ENCODE data around the gene NUCB2.
A peak's percentile ranks its signal among the peaks of the same experiment; 100 is the strongest.
"Not testable (repeated sequence)": the region's sequence is repeated elsewhere in the genome, so short reads cannot be mapped to it uniquely, and the experiment has no call there.

The NUCB2 gene

GRCh38 chr11:17276236-17277023 is at the start of gene NUCB2:
NUCB2 (plus strand) TSS chr11:17276739; CDS start chr11:17295324, 18,585 bp downstream.
- peak; percentile 97 for DNase-seq

GRCh38 chr11:17228186-17228925 is 48.2 kb upstream of the NUCB2 start:
- DNase-seq, result not testable (repeated sequence)

GRCh38 chr11:17229481-17230152 is 46.9 kb upstream of the NUCB2 start:
- DNase-seq, result no peak

- DNase-seq, result no peak
These were observed 45.4 kb upstream of the NUCB2 start for GRCh38 chr11:17230867-17231851.

- DNase-seq, result no peak
These were observed 43.4 kb upstream of the NUCB2 start for GRCh38 chr11:17233101-17233500.

GRCh38 chr11:17238377-17238776 is 38.2 kb upstream of the NUCB2 start:
- no peak for DNase-seq

- DNase-seq, result not testable (repeated sequence)
These were observed 36.6 kb upstream of the NUCB2 start for GRCh38 chr11:17239927-17240326.

- no peak for DNase-seq
These were observed 35.8 kb upstream of the NUCB2 start for GRCh38 chr11:17240780-17241179.

GRCh38 chr11:17242954-17243353 is 33.6 kb upstream of the NUCB2 start:
- DNase-seq, result not testable (repeated sequence)

- DNase-seq, result no peak
These were observed 32.5 kb upstream of the NUCB2 start for GRCh38 chr11:17244046-17244445.

GRCh38 chr11:17250561-17251350 is 25.8 kb upstream of the NUCB2 start:
- no peak for DNase-seq

- DNase-seq, result no peak
These were observed 23.8 kb upstream of the NUCB2 start for GRCh38 chr11:17252704-17253103.

GRCh38 chr11:17256512-17256911 is 20.0 kb upstream of the NUCB2 start:
- DNase-seq, result no peak

GRCh38 chr11:17257196-17257595 is 19.3 kb upstream of the NUCB2 start:
- no peak for DNase-seq

- DNase-seq, result no peak
These were observed 17.9 kb upstream of the NUCB2 start for GRCh38 chr11:17258670-17259069.

- no peak for DNase-seq
These were observed 17.0 kb upstream of the NUCB2 start for GRCh38 chr11:17259519-17259918.

- no peak for DNase-seq
These were observed 16.5 kb upstream of the NUCB2 start for GRCh38 chr11:17260020-17260419.

- DNase-seq, result no peak
These were observed 12.8 kb upstream of the NUCB2 start for GRCh38 chr11:17263769-17264168.

GRCh38 chr11:17266781-17267180 is 9.8 kb upstream of the NUCB2 start:
- DNase-seq, result no peak

- DNase-seq, result no peak
These were observed 9.0 kb upstream of the NUCB2 start for GRCh38 chr11:17267576-17267975.

- DNase-seq, result not testable (repeated sequence)
These were observed 8.0 kb upstream of the NUCB2 start for GRCh38 chr11:17268500-17268899.

- DNase-seq, result no peak
These were observed 7.6 kb upstream of the NUCB2 start for GRCh38 chr11:17268902-17269301.
